ENCODE measurements around the gene PON2.

The PON2 gene

GRCh38 chr7:95444796-95445195, 10.0 kb upstream of the PON2 start:
- no peak for DNase-seq (ENCODE audit: low read depth in 2 of 2)

GRCh38 chr7:95441042-95441823, 6.4 kb upstream of the PON2 start:
- DNase-seq (ENCODE audit: low read depth in 2 of 2), result no peak

GRCh38 chr7:95440394-95441038, 5.7 kb upstream of the PON2 start:
- DNase-seq (ENCODE audit: low read depth in 2 of 2), result no peak

GRCh38 chr7:95436407-95436806, 1.6 kb upstream of the PON2 start:
- DNase-seq (ENCODE audit: low read depth in 2 of 2), result no peak

GRCh38 chr7:95435422-95435780, 573 bp upstream of the PON2 start:
- no peak for DNase-seq (ENCODE audit: low read depth in 2 of 2)

GRCh38 chr7:95433952-95434556, 774 bp downstream of the PON2 start:
- DNase-seq (ENCODE audit: low read depth in 2 of 2), result no peak

GRCh38 chr7:95433129-95433528, 1.7 kb downstream of the PON2 start:
- DNase-seq (ENCODE audit: low read depth in 2 of 2), result no peak

- no peak for DNase-seq (ENCODE audit: low read depth in 2 of 2)
These were observed 2.2 kb downstream of the PON2 start for GRCh38 chr7:95432606-95433005.

- DNase-seq (ENCODE audit: low read depth in 2 of 2), result no peak
These were observed 4.0 kb downstream of the PON2 start for GRCh38 chr7:95430864-95431263.

GRCh38 chr7:95429241-95429990, 5.4 kb downstream of the PON2 start:
- no peak for DNase-seq (ENCODE audit: low read depth in 2 of 2)

GRCh38 chr7:95427914-95428516, 6.8 kb downstream of the PON2 start:
- no peak for DNase-seq (ENCODE audit: low read depth in 2 of 2)

GRCh38 chr7:95427166-95427565, 7.7 kb downstream of the PON2 start:
- no peak for DNase-seq (ENCODE audit: low read depth in 2 of 2)

- DNase-seq (ENCODE audit: low read depth in 2 of 2), result no peak
These were observed 9.1 kb downstream of the PON2 start for GRCh38 chr7:95425694-95426093.

- DNase-seq (ENCODE audit: low read depth in 2 of 2), result no peak
These were observed 10.1 kb downstream of the PON2 start for GRCh38 chr7:95424716-95425115.

GRCh38 chr7:95421847-95422444, 12.9 kb downstream of the PON2 start:
- no peak for DNase-seq (ENCODE audit: low read depth in 2 of 2)

- DNase-seq (ENCODE audit: low read depth in 2 of 2), result no peak
These were observed 13.6 kb downstream of the PON2 start for GRCh38 chr7:95421000-95421846.

- DNase-seq (ENCODE audit: low read depth in 2 of 2), result no peak
These were observed 22.8 kb downstream of the PON2 start for GRCh38 chr7:95412075-95412474.

- DNase-seq (ENCODE audit: low read depth in 2 of 2), result no peak
These were observed 23.2 kb downstream of the PON2 start for GRCh38 chr7:95411666-95412065.

GRCh38 chr7:95411036-95411435, 23.8 kb downstream of the PON2 start:
- DNase-seq (ENCODE audit: low read depth in 2 of 2), result no peak

- DNase-seq (ENCODE audit: low read depth in 2 of 2), result no peak
These were observed 27.1 kb downstream of the PON2 start for GRCh38 chr7:95407751-95408150.

- DNase-seq (ENCODE audit: low read depth in 2 of 2), result no peak
These were observed 29.0 kb downstream of the PON2 start for GRCh38 chr7:95405800-95406199.

Measured in stimulated activated CD8-positive, alpha-beta memory T cell treated with anti-CD3 and anti-CD28 coated beads, Interleukin-15, amount 100 ng/mL, for 48 hours (primary cell).